Nephron (organoid): ENCODE data around the gene NTRK3.

Source experiments
- H3K27ac Mint-ChIP-seq, 3 experiments: 2 replicates each; pipeline ENCODE4 v1.8.0; 2020; ENCODE audit warnings: mixed read lengths in 3 of 3, mild to moderate bottlenecking in 2 of 3, moderate library complexity in 1 of 3
- H3K27me3 Mint-ChIP-seq: 2 replicates; pipeline ENCODE4 v1.8.0; 2021; ENCODE audit warnings: low read depth, mild to moderate bottlenecking, moderate library complexity, mixed read lengths
- H3K36me3 Mint-ChIP-seq: 2 replicates; pipeline ENCODE4 v1.8.0; 2020; ENCODE audit warnings: low read depth, mixed read lengths
- H3K4me1 Mint-ChIP-seq: 2 replicates; pipeline ENCODE4 v1.8.0; 2020; ENCODE audit warnings: mixed read lengths
- H3K4me3 Mint-ChIP-seq, 3 experiments: 2 replicates each; pipeline ENCODE4 v1.8.0; 2020; ENCODE audit warnings: mild to moderate bottlenecking in 3 of 3, mixed read lengths in 3 of 3, moderate library complexity in 2 of 3
- H3K9me3 Mint-ChIP-seq: 2 replicates; pipeline ENCODE4 v1.8.0; 2020; ENCODE audit warnings: mixed read lengths
- TF ChIP-seq, protein P1 (sequence below), 3 experiments: fragments of 200-600 bp; sonication (generic); IDR thresholded peaks; one replicate each; pipeline ENCODE4 v1.5.0; 2021; ENCODE audit warnings: antibody characterized with exemption in 3 of 3; ENCODE audit not compliant: unreplicated experiment in 3 of 3

The NTRK3 gene

GRCh38 chr15:87826119-87826747, 430.3 kb downstream of the NTRK3 start:
- H3K27me3 Mint-ChIP-seq = peaks cover 20% of the 10 kb centered on the region

DNA sequence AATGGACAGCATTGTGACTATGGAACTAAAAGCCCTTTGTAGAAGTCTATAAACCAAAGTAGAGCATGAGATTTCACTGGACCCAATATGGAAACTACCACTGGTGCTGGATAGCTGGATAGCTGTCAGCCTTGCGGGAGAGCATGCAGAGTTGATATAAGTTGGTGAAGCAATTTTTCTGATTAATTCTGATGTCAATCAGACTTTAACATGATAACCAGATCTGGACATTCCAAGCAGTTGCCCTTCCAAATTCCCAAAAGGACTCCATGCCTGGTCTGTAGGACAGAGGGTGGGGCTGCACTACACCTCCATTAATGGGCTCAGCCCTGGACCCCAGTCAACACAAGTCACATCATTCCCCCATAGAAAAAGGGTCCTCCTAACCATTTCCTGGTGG, 437.8 kb downstream of the NTRK3 start:
- Mint-ChIP-seq H3K36me3 (no peaks in the 10 kb centered on the region), H3K27ac (no peak overlapping the region), H3K9me3 (no peaks in the 10 kb centered on the region), H3K4me3 (no peak overlapping the region), H3K4me1 (no peaks in the 10 kb centered on the region), H3K27me3 (peaks cover 27% of the 10 kb centered on the region)
- TF ChIP-seq, protein P1, sequence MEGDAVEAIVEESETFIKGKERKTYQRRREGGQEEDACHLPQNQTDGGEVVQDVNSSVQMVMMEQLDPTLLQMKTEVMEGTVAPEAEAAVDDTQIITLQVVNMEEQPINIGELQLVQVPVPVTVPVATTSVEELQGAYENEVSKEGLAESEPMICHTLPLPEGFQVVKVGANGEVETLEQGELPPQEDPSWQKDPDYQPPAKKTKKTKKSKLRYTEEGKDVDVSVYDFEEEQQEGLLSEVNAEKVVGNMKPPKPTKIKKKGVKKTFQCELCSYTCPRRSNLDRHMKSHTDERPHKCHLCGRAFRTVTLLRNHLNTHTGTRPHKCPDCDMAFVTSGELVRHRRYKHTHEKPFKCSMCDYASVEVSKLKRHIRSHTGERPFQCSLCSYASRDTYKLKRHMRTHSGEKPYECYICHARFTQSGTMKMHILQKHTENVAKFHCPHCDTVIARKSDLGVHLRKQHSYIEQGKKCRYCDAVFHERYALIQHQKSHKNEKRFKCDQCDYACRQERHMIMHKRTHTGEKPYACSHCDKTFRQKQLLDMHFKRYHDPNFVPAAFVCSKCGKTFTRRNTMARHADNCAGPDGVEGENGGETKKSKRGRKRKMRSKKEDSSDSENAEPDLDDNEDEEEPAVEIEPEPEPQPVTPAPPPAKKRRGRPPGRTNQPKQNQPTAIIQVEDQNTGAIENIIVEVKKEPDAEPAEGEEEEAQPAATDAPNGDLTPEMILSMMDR (IDR thresholded peaks at IDR 0.05; ENCODE audit: unreplicated experiment in 3 of 3) = no peak

More at GRCh38 chr15:87826119-87826747, 430.3 kb downstream of the NTRK3 start:
- Mint-ChIP-seq H3K4me1 (no peaks in the 10 kb centered on the region), H3K27ac (no peak overlapping the region), H3K36me3 (no peaks in the 10 kb centered on the region), H3K4me3 (no peak overlapping the region), H3K9me3 (no peaks in the 10 kb centered on the region)
- TF ChIP-seq, protein P1 (IDR thresholded peaks at IDR 0.05; ENCODE audit: unreplicated experiment in 3 of 3) = no peak

DNA sequence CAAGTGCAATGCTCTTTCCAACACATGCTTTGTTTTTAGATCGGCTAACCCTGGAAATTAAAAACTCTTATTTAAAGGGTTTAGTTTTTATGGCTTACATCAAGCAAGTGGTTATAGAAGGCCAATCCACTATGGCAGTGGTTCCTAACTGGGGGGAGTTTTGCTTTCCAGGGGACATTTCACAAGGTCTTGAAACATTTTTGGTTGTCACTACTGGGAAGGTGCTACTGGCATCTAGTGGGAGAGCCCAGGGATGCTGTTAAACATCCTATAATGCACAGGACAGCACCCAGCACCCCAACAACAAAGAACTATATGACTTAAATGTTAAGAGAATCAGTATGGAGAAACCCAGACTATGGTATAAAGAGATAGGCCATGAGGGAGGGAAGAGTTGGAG, 439.0 kb downstream of the NTRK3 start:
- Mint-ChIP-seq H3K4me3 (no peak overlapping the region), H3K4me1 (no peaks in the 10 kb centered on the region), H3K27ac (no peak overlapping the region), H3K36me3 (no peaks in the 10 kb centered on the region), H3K9me3 (no peaks in the 10 kb centered on the region), H3K27me3 (peaks cover 17% of the 10 kb centered on the region)
- TF ChIP-seq, protein P1 (IDR thresholded peaks at IDR 0.05; ENCODE audit: unreplicated experiment in 3 of 3) = no peak

GRCh38 chr15:87816811-87817210, 439.7 kb downstream of the NTRK3 start:
- Mint-ChIP-seq H3K27me3 (peaks cover 17% of the 10 kb centered on the region), H3K9me3 (no peaks in the 10 kb centered on the region), H3K4me1 (no peaks in the 10 kb centered on the region), H3K36me3 (no peaks in the 10 kb centered on the region), H3K4me3 (no peak overlapping the region), H3K27ac (no peak overlapping the region)
- TF ChIP-seq, protein P1 (IDR thresholded peaks at IDR 0.05; ENCODE audit: unreplicated experiment in 3 of 3) = no peak

GRCh38 chr15:87816016-87816415, 440.5 kb downstream of the NTRK3 start:
- TF ChIP-seq, protein P1 (IDR thresholded peaks at IDR 0.05; ENCODE audit: unreplicated experiment in 3 of 3) = no peak
- Mint-ChIP-seq H3K4me1 (no peaks in the 10 kb centered on the region), H3K4me3 (no peak overlapping the region), H3K27me3 (peaks cover 13% of the 10 kb centered on the region), H3K27ac (no peak overlapping the region), H3K9me3 (no peaks in the 10 kb centered on the region), H3K36me3 (no peaks in the 10 kb centered on the region)
